Pancreas (tissue), 10 donors: ENCODE data around the gene EIF3D. TPM values are rescaled to one million over a fixed set of nuclear protein-coding genes. Genes with fewer than 3 reads are reported as not detected.

Experiments used
- ATAC-seq, 4 donors: fragments of 200-7000 bp; cut with Tn5 transposase; one replicate each; pipeline versions ENCODE4 v1.8.0 to v1.9.1; 2020; ENCODE audit warnings: mild to moderate bottlenecking in 4 of 4, moderate library complexity in 4 of 4
- DNase-seq, 6 donors: peaks; one replicate each; pipeline ENCODE4 v3.0.0-alpha.2; 2020
- FAIRE-seq: peaks from 2 replicates; lab custom pipeline; 2012; peaks lifted over from hg19 to GRCh38; lab: Jason Lieb, UNC
- H3K27ac ChIP-seq, 4 donors: fragments of 200-600 bp; sonication (generic); 1 replicate in 3 of 4; 2 replicates in 1 of 4; pipeline versions ENCODE4 v1.5.0 to v1.8.0; 2020
- H3K27me3 ChIP-seq, 4 donors: fragments of 200-600 bp; one replicate each; pipeline ENCODE4 v1.8.0; 2021
- H3K36me3 ChIP-seq, 3 donors: fragments of 200-600 bp; sonication (generic) in 1 of 3; one replicate each; pipeline versions ENCODE4 v1.5.0 to v1.8.0; 2020 to 2021
- H3K4me1 ChIP-seq, 3 donors: fragments of 200-600 bp; one replicate each; pipeline ENCODE4 v1.8.0; 2021
- H3K4me3 ChIP-seq, 4 donors: fragments of 200-600 bp; sonication (generic) in 2 of 4; one replicate each; pipeline versions ENCODE4 v1.5.0 to v1.8.0; 2020 to 2021
- H3K9me3 ChIP-seq, 4 donors: fragments of 200-600 bp; one replicate each; pipeline ENCODE4 v1.8.0; 2021
- WGBS, 2 donors: extraction: QIAGEN DNeasy Blood & Tissue Kit; methylation state at CpG; one replicate each; pipeline ENCODE4 v1.1.7; 2013; 5-methylcytosine and 5-hydroxymethylcytosine counted together
- intact Hi-C, 3 donors: fragments of 100-400 bp; cut with DNase I; formaldehyde crosslinking; loops; one replicate each; pipeline versions ENCODE4 v1.11.1 to v1.14.2; 2022
- polyA plus RNA-seq, 2 donors: library from polyadenylated mRNA; stranded (reverse); fragments of 200-250 nt; gene quantifications; one replicate each; pipeline ENCODE4 v1.2.3, GENCODE V29; 2013
- total RNA-seq, 6 donors: library from RNA; stranded (reverse); fragmentation: NEBNext Ultra II Directional in 4 of 6; extraction: Animal tissue kit (Norgen Biotek cat#: 25700) in 4 of 6; gene quantifications; one replicate each; pipeline versions ENCODE4 v1.2.1 to v1.2.4, GENCODE V29; 2021 to 2023
- TF ChIP-seq, protein P1 (sequence below), 4 donors: fragments of 200-600 bp; sonication (generic) in 3 of 4; IDR thresholded peaks; one replicate each; pipeline versions ENCODE4 v1.5.0 to v1.8.0; 2021; ENCODE audit warnings: antibody characterized with exemption in 4 of 4
- donor health status: healthy with polysubstance abuse.
- donor health status: DM: no; HTN: no; CAD: no; lungs with moderate emphysema.
- donor health status: DM: no; HTN: no; CAD: no.
- donor health status: control.
- donor health status: control.
- donor health status: Bipolar disorder and iron deficiency.
- donor health status: DM: yes; HTN: yes; CAD: no.
- donor health status: DM: no; HTN: no; CAD: no.
- donor health status: DM: no; HTN: no; CAD: no.
- donor health status: DM: yes; HTN: yes; CAD: no.

EIF3D gene
- total and polyA plus RNA-seq, 8 donors: 106 to 182 (median 136) TPM

DNA sequence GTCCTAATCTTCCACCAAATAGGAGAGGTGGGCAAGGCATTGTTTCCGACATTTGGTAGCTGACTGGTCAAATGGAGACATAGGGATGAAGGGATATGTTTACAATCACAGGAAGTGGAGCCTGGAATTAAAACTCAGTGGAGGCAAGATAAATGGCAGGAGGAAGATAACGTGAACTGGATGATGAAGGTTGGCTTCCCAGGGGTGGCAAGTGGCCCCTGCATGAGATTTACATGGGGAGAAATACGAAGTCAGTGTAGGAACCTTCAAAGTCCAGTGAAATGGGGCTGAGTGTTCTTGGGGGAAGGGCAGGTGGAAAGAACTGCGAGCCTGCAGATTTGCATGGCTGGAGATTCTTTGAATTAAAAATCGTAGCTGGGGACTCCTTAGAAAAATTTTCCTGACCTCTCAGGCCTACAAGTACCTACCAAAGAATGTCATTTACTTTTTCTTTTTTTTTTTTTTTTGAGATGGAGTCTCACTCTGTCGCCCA is 21.4 kb downstream of the EIF3D start:
- H3K27ac ChIP-seq: peak overlapping the region; percentile 32 to 73 (median 67)
- no peak for ATAC-seq
- WGBS, 2 donors: 86 to 88% methylated on average over 6 of the region's 6 CpGs
- no peaks in the 10 kb centered on the region for H3K27me3 ChIP-seq
- H3K9me3 ChIP-seq: no peaks in the 10 kb centered on the region
- TF ChIP-seq, protein P1, sequence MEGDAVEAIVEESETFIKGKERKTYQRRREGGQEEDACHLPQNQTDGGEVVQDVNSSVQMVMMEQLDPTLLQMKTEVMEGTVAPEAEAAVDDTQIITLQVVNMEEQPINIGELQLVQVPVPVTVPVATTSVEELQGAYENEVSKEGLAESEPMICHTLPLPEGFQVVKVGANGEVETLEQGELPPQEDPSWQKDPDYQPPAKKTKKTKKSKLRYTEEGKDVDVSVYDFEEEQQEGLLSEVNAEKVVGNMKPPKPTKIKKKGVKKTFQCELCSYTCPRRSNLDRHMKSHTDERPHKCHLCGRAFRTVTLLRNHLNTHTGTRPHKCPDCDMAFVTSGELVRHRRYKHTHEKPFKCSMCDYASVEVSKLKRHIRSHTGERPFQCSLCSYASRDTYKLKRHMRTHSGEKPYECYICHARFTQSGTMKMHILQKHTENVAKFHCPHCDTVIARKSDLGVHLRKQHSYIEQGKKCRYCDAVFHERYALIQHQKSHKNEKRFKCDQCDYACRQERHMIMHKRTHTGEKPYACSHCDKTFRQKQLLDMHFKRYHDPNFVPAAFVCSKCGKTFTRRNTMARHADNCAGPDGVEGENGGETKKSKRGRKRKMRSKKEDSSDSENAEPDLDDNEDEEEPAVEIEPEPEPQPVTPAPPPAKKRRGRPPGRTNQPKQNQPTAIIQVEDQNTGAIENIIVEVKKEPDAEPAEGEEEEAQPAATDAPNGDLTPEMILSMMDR (IDR thresholded peaks at IDR 0.05): no peak
- H3K4me1 ChIP-seq: peaks cover 0 to 7% (median 5%) of the 10 kb centered on the region in 3 donors
- no peak for FAIRE-seq
- intact Hi-C loops: no loop called here
- peak overlapping the region in 3 of 4 donors; percentile 48 to 66 (median 56) for H3K4me3 ChIP-seq
- H3K36me3 ChIP-seq: peaks cover 0 to 25% (median 16%) of the 10 kb centered on the region in 3 donors
- no peak for DNase-seq

DNA sequence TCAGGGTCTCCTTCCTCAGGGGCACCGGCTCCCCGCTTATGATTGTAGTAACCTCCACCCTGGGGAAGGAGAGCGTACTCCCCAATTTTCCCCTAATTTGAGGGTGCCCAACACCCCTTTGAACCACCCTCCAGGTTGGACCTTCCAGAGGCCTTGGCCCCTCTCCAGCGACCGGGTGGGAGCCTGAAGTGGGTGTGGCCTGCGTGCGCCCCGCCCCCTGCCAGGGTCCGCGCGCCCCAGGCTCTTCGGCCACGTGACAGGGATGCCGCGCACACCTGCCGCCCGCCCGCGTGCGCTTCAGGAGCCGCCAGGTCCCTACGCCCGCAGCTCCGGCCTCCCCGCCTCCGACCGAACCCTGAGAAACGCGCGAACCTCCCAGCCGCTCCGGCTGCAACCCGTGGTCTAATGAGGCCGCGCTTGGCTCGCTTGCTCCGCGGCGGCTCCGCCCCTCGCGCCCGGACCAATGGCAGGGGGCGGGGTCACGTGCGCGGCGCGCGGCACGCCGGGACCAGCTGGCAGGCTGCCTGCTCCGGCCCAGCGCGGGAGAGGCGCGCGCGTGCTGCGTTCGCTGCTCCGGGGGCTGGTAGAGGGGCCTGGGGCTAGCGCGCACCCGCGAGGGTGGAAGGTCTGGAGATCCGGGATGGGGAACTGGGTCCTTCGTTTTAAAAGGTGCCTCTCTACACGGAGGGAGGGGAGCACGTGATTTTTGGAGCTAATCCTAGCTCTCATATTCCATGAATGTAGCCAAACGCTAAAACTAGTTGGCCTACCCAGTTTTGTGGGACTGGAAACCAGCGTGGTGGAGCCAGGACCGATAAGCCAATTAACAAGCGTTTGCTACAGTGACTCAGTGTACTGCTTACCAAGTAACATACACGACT is 22.1 kb downstream of the EIF3D start, which contains the start of gene FOXRED2:
FOXRED2 (minus strand) TSS at position 404 of the 881 bp plus-strand sequence. CDS start 618 bp downstream, outside the sequence.
- Histone ChIP-seq H3K27ac (peak within 1 kb of the TSS; percentile 32 to 73 (median 67)), H3K27me3 (no peaks in the 10 kb centered on the region), H3K4me1 (peaks cover 0 to 7% (median 5%) of the 10 kb centered on the region in 3 donors), H3K4me3 (peak within 1 kb of the TSS; percentile 48 to 66 (median 60)), H3K36me3 (peaks cover 0 to 18% (median 9%) of the 10 kb centered on the region in 3 donors), H3K9me3 (no peaks in the 10 kb centered on the region)
- DNase-seq: peak; percentile 83 to 96 (median 92)
- TF ChIP-seq, protein P1 (IDR thresholded peaks at IDR 0.05): no peak
- peak; percentile 91 to 95 (median 94) for ATAC-seq
- 5 to 6% methylated on average over 74 to 75 of the region's 75 CpGs for WGBS, 2 donors
- no peak for FAIRE-seq
- intact Hi-C loops: no loop called here

DNA sequence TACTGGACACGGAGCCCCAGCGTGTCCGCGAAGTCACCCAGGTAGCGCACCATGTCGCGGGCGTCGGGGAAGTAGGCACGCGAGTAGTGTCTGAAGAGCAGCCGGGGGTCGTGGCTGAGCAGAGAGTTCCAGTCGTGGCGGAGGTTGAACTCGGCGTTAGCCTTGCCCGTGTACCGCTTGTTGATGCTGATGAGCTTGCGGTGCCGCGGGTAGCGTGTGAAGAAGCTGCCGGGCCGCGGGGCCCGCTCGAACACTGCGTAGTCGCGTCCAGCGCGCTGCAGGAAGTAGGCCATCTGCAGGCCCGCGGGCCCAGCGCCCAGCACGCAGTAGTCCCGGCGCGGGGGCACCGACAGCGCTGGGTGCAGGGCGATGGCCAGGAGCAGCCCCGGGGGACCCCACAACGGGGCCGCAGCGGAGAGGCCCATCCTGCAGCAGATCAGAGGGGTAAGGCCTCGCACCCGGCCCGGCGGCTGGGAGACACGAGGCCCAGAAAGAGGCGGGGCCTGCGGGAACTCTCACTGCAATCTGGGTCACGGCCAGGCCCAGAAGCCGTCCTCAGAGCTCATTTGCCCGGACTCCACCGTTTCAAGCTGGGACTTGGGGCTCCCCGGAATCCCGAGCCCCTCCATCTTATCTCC is 22.8 kb downstream of the EIF3D start:
- Histone ChIP-seq H3K9me3 (no peaks in the 10 kb centered on the region), H3K36me3 (peaks cover 0 to 10% (median 5%) of the 10 kb centered on the region in 3 donors), H3K4me1 (peaks cover 0 to 7% (median 5%) of the 10 kb centered on the region in 3 donors), H3K4me3 (peak overlapping the region; percentile 48 to 66 (median 60)), H3K27ac (peak overlapping the region; percentile 32 to 73 (median 67)), H3K27me3 (no peaks in the 10 kb centered on the region)
- WGBS, 2 donors: 91 to 92% methylated on average over 59 to 60 of the region's 60 CpGs
- intact Hi-C loops: no loop called here
- TF ChIP-seq, protein P1 (IDR thresholded peaks at IDR 0.05): no peak
- FAIRE-seq (no peak), ATAC-seq (no peak), DNase-seq (peak in 3 of 6 donors; percentile 44 to 81 (median 56))

DNA sequence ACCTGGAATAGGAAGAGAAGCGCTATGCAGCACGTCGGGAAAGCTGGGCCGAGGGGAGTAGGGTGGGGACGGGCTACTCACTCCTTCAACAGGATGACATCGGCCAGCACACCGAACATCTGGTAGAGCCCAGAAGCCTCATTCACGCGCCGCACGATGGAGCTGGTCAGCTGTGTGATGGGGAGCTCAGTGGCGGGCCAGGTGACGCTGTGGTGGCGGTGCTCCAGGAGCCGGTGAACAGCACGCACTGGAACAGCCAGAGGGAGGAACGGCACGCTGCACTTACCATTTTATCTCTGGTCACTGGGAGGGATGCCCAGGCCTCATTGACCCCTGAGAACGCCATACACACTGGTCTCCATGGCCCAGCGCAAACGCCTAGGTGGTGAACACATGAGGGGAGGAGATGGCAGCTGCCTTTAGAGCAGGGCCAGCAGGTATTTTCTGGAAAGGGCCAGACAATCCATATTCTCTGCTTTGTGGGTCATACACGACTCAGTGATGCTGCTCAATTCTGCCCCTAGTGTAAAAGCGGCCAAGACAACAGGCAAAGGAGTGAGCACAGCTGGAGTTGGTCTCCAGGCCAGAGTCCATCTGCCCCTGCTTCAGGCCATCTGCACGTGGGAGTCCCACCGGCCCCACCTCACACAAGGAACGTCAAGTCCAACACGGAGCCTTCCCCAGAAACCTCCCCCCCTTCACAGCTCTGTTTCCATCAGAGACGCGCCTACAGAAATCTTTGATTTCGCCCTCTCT is 30.9 kb downstream of the EIF3D start:
- ATAC-seq: no peak
- Histone ChIP-seq H3K27me3 (no peaks in the 10 kb centered on the region), H3K9me3 (no peaks in the 10 kb centered on the region), H3K27ac (no peak overlapping the region), H3K36me3 (no peaks in the 10 kb centered on the region), H3K4me1 (no peaks in the 10 kb centered on the region), H3K4me3 (no peak overlapping the region)
- intact Hi-C loops: no loop called here
- 88 to 94% methylated on average over 30 of the region's 30 CpGs for WGBS, 2 donors
- TF ChIP-seq, protein P1 (IDR thresholded peaks at IDR 0.05): no peak
- DNase-seq: no peak
- FAIRE-seq: no peak
